Stimulated activated naive CD8-positive, alpha-beta T cell treated with anti-CD3 and anti-CD28 coated beads, Interleukin-15, Interleukin-2, amounts not matched to agents 100 ng/mL and 50 ng/mL, for 24 hours (primary cell): Measurements from ENCODE around the gene LRRC19.

ENCODE experiments used
- H3K27ac Mint-ChIP-seq: one replicate; pipeline ENCODE4 v1.8.0; 2021; ENCODE audit warnings: mild to moderate bottlenecking, mixed read lengths
- H3K27me3 Mint-ChIP-seq: one replicate; pipeline ENCODE4 v1.8.0; 2021; ENCODE audit warnings: mixed read lengths
- H3K36me3 Mint-ChIP-seq: one replicate; pipeline ENCODE4 v1.8.0; 2021; ENCODE audit warnings: low read depth, mixed read lengths
- H3K4me1 Mint-ChIP-seq: one replicate; pipeline ENCODE4 v1.8.0; 2021; ENCODE audit warnings: low read depth, mixed read lengths
- H3K4me3 Mint-ChIP-seq: one replicate; pipeline ENCODE4 v1.8.0; 2021; ENCODE audit warnings: mild to moderate bottlenecking, mixed read lengths
- H3K9me3 Mint-ChIP-seq: one replicate; pipeline ENCODE4 v1.8.0; 2021; ENCODE audit warnings: mixed read lengths

Gene LRRC19

DNA sequence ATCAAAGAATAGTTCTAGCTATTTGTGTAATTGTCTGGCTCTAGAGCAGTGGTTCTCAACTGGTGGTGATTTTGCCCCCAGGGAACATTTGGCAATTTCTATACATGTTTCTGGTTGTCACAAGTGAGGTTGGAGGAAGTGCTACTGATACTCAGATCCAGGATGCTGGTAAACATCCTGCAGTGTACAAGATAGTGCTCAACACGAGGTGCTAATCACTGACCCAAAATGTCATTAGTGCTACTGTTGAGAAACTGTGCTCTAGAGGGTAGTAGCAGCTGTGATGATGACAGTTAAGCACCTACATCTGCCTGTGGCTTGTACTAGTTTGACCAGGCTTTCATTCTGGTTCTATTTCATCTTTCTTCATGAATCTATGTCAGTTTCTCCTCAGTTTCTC, 22.1 kb downstream of the LRRC19 start:
- H3K9me3 Mint-ChIP-seq: no peaks in the 10 kb centered on the region
- H3K4me1 Mint-ChIP-seq: no peaks in the 10 kb centered on the region
- H3K36me3 Mint-ChIP-seq: peaks cover 15% of the 10 kb centered on the region
- no peak overlapping the region for H3K27ac Mint-ChIP-seq
- no peak overlapping the region for H3K4me3 Mint-ChIP-seq
- H3K27me3 Mint-ChIP-seq: no peaks in the 10 kb centered on the region

- H3K4me3 Mint-ChIP-seq: no peak overlapping the region
- no peak overlapping the region for H3K27ac Mint-ChIP-seq
- H3K9me3 Mint-ChIP-seq: no peaks in the 10 kb centered on the region
Observed at GRCh38 chr9:26975728-26976707, 29.5 kb downstream of the LRRC19 start.

DNA sequence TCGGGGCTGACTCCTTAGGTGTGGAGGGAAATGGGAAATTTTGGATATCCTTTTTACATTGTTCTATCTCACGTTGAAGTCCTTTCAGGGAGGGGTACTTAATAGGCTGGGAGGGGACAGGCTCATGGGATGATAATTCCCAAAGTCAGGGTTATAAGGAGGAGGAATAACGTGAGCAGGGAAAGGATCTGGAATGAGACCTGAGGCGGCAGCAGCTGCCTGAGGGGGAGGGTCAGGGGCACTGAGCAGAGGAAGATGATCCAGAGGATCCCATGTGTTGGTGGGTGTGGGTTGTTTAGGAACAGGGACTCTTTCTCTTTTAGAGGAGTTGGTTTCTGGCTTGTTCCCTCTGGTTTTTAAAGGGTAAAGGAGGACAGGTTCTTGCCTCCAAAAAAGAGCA, 30.5 kb downstream of the LRRC19 start:
- no peaks in the 10 kb centered on the region for H3K4me1 Mint-ChIP-seq
- H3K27me3 Mint-ChIP-seq: no peaks in the 10 kb centered on the region
- peaks cover 30% of the 10 kb centered on the region for H3K36me3 Mint-ChIP-seq
- H3K9me3 Mint-ChIP-seq: peaks cover 2% of the 10 kb centered on the region
- H3K4me3 Mint-ChIP-seq: no peak overlapping the region
- H3K27ac Mint-ChIP-seq: no peak overlapping the region

More at GRCh38 chr9:26975728-26976707, 29.5 kb downstream of the LRRC19 start:
- peaks cover 19% of the 10 kb centered on the region for H3K36me3 Mint-ChIP-seq
- H3K4me1 Mint-ChIP-seq: no peaks in the 10 kb centered on the region
- H3K27me3 Mint-ChIP-seq: no peaks in the 10 kb centered on the region

DNA sequence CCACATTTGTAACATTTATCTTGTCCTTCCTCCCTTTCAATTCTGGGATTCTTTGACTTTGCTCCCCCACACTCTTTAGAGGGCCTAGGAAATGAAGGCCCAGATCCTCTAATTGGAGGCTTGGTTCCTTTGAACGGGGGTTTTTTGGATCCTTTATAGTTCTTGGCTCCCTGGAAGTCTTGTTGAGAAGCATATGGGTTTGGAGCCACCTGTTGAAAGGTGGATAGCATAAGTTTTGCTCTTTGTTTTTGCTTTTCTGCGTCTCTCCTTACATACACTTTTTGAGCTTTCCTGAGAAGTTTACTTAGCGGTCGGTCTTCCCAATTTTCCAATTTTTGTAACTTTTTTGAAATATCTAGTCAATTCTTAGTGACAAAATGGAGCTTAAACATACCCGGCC, 31.5 kb downstream of the LRRC19 start:
- peaks cover 10% of the 10 kb centered on the region for H3K9me3 Mint-ChIP-seq
- no peaks in the 10 kb centered on the region for H3K4me1 Mint-ChIP-seq
- no peak overlapping the region for H3K27ac Mint-ChIP-seq

GRCh38 chr9:26971721-26972120, 33.8 kb downstream of the LRRC19 start:
- H3K27ac Mint-ChIP-seq: no peak overlapping the region
- no peak overlapping the region for H3K4me3 Mint-ChIP-seq
- no peaks in the 10 kb centered on the region for H3K27me3 Mint-ChIP-seq
- H3K36me3 Mint-ChIP-seq: peaks cover 38% of the 10 kb centered on the region
- peaks cover 4% of the 10 kb centered on the region for H3K4me1 Mint-ChIP-seq
- peaks cover 13% of the 10 kb centered on the region for H3K9me3 Mint-ChIP-seq

More for the DNA sequence above, 31.5 kb downstream of the LRRC19 start:
- H3K4me3 Mint-ChIP-seq: no peak overlapping the region
- peaks cover 35% of the 10 kb centered on the region for H3K36me3 Mint-ChIP-seq
- H3K27me3 Mint-ChIP-seq: no peaks in the 10 kb centered on the region

DNA sequence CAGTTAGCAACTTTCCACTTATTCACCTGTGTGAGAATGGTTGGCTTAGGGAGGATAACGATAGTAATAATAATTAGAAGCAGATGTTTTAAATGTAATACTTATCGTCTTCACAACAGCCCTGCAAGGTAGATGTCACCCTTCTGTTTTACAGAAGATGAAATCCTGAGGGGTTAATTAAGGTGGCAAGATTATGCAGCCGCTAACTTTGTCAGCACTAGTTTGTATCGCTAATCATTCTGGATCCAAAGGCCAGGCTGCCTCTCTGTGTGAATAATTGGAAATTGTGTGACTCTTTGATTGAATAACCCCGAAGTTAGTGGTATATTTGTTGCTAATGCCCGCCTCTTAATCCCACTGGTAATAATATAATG, 48.6 kb downstream of the LRRC19 start:
- Mint-ChIP-seq H3K9me3 (no peaks in the 10 kb centered on the region), H3K4me1 (peaks cover 32% of the 10 kb centered on the region), H3K27ac (peak overlapping the region; percentile 89), H3K4me3 (peak overlapping the region; percentile 91), H3K27me3 (no peaks in the 10 kb centered on the region), H3K36me3 (no peaks in the 10 kb centered on the region)

DNA sequence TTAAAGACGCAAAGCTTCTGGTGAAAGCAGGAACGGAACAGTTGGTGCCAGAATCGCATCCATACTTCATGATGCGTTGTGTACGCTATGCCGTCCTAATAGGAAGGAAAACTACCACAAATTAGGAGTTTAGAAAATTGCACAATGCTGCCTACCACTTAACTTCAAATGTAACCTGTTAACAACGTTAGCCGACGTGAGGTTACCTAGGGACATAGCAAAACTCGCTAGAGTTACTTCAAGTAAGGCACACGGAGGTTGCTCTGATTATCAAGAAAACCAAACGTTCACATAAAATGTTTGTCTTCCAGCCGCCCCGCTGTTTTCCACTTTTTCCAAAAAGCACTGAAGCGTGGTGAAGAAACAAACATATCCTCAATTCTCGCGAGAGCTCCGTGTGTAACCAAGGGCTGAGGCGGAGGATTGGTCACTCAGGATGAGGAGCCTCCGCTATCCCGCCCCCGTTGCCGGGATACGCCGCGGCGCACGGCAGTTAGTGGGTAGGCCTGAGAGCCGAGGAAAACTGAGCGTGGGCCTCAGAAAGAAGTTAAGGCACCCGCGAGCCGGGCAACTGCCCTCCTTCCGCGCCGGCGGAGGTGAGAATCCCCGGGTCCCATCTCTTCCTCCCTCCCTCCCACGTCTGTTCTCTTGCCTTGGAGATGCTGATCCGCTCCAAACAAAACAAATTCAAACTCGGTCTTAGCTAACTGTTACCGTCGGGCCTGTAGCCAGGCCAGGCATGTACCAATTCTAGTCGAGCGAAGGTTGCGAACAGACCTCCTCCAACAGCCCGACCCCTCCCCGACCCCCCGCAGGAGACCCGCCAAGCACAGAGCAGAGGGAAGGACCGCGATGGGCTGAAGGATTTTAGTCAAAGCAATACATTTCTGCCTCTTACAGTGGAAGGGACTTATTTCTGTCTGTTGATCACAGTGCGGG, 49.3 kb downstream of the LRRC19 start, which contains the start of gene IFT74:
Gene IFT74, plus strand, starts transcription at position 492 of the 939 bp plus-strand sequence. CDS start 5,556 bp downstream, outside the sequence.
- H3K36me3 Mint-ChIP-seq: no peaks in the 10 kb centered on the region
- no peaks in the 10 kb centered on the region for H3K27me3 Mint-ChIP-seq
- H3K27ac Mint-ChIP-seq: peak within 1 kb of the TSS; percentile 89
- H3K4me1 Mint-ChIP-seq: peaks cover 32% of the 10 kb centered on the region
- H3K9me3 Mint-ChIP-seq: no peaks in the 10 kb centered on the region
- peak within 1 kb of the TSS; percentile 91 for H3K4me3 Mint-ChIP-seq

DNA sequence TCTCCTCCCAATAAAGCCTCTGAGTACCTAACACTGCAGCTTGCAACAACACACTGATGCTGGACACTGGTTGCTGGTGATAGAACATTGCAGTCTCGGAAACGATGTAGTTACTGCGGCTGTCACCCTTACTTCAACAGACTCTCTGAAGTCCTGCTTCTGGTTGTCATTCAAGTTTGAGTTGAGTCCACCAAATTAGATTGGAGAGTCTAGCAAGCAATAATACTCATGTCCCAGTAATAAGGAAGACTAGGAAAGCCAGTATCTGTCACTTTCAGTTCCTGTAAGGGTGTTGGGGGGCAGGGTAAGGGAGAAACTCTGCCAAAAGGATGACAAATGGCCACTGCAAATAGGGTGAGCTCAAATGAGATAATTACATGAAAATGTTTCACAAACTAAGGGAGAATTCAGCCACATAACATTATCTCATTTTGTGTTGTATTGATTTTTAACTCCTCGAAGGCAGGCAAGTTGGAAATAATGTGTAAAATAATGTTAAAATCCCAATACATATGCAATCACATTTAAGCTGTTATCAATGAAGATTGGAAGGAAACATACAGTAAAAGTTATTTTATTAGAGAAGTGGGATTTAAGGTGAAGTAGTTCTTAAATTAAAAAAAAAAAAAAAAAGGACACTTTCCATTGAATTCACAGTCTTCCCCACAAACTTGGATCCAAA, 50.1 kb downstream of the LRRC19 start:
- H3K27ac Mint-ChIP-seq: peak overlapping the region; percentile 89
- H3K9me3 Mint-ChIP-seq: no peaks in the 10 kb centered on the region
- no peaks in the 10 kb centered on the region for H3K36me3 Mint-ChIP-seq
- no peaks in the 10 kb centered on the region for H3K27me3 Mint-ChIP-seq
- peaks cover 35% of the 10 kb centered on the region for H3K4me1 Mint-ChIP-seq
- H3K4me3 Mint-ChIP-seq: peak overlapping the region; percentile 91

DNA sequence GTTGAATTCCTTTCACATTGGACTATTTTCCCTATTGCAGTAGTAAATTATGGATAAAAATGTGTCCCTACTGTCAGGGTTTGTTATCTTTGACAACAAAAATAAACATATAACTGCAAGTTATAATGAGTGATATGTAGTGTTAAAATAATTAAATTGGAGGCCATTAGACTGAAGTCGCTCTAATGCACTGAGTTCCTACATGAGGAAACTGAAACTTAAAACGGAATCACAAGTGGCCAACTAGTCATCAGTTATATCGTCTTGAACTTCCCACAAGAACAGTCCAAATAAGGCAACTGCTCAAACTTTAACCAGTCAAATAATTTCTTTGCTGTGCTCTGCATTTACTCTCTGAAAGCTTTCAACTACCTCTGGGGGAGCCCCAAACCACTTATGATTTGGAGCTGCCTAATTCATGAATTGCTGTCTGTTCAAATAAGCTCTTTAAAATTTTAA, 51.4 kb downstream of the LRRC19 start:
- H3K27me3 Mint-ChIP-seq: peaks cover 6% of the 10 kb centered on the region
- H3K9me3 Mint-ChIP-seq: no peaks in the 10 kb centered on the region
- no peak overlapping the region for H3K4me3 Mint-ChIP-seq
- peak overlapping the region; percentile 70 for H3K27ac Mint-ChIP-seq
- peaks cover 44% of the 10 kb centered on the region for H3K4me1 Mint-ChIP-seq
- no peaks in the 10 kb centered on the region for H3K36me3 Mint-ChIP-seq

DNA sequence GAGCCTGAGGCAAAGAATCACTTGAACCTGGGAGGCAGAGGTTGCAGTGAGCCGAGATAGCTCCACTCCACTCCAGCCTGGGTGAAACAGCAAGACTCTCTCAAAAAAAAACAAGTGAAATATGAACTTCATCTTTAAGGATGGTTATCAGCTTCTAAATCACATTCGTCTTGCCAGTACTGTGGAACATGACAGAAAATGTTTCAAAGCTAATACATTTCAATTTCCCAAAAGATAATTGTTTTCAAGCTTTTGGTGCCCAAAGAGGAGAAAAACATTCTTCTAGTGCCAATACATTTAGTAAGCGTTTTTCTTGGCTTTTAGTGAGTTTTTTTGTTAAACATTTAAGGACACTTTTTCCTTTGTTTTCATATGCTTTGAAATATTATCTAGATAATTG, 53.7 kb downstream of the LRRC19 start:
- H3K4me3 Mint-ChIP-seq: no peak overlapping the region
- H3K36me3 Mint-ChIP-seq: no peaks in the 10 kb centered on the region
- peaks cover 11% of the 10 kb centered on the region for H3K27me3 Mint-ChIP-seq

GRCh38 chr9:26950521-26950920, 55.0 kb downstream of the LRRC19 start:
- Mint-ChIP-seq H3K4me3 (no peak overlapping the region), H3K4me1 (peaks cover 48% of the 10 kb centered on the region)

More for the DNA sequence above, 53.7 kb downstream of the LRRC19 start:
- Mint-ChIP-seq H3K27ac (no peak overlapping the region), H3K4me1 (peaks cover 48% of the 10 kb centered on the region), H3K9me3 (no peaks in the 10 kb centered on the region)

DNA sequence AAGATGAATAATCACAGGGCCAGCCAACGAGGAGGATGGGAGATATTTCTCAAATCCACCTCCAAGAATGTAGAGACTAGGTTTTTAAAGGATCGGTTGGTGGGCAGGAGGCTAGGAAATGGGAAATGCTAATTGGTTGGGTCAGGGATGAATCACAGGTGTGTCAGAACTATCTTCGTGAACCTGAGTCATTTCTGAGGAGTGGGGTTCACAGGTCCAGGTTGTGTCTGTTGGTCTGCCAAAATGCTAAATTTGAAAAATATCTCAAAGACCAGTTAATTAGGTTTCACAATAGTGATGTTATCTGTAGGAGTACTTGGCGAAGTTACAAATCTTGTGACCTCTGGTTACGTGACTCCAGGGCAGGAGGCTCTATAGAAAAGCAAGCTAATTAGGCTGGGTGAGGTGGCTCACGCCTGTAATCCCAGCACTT, 55.8 kb downstream of the LRRC19 start:
- no peak overlapping the region for H3K4me3 Mint-ChIP-seq
- peaks cover 9% of the 10 kb centered on the region for H3K36me3 Mint-ChIP-seq
- no peak overlapping the region for H3K27ac Mint-ChIP-seq
- peaks cover 48% of the 10 kb centered on the region for H3K4me1 Mint-ChIP-seq
- H3K27me3 Mint-ChIP-seq: peaks cover 11% of the 10 kb centered on the region
- no peaks in the 10 kb centered on the region for H3K9me3 Mint-ChIP-seq

More at GRCh38 chr9:26950521-26950920, 55.0 kb downstream of the LRRC19 start:
- Mint-ChIP-seq H3K27me3 (peaks cover 11% of the 10 kb centered on the region), H3K36me3 (peaks cover 7% of the 10 kb centered on the region), H3K9me3 (no peaks in the 10 kb centered on the region), H3K27ac (no peak overlapping the region)

DNA sequence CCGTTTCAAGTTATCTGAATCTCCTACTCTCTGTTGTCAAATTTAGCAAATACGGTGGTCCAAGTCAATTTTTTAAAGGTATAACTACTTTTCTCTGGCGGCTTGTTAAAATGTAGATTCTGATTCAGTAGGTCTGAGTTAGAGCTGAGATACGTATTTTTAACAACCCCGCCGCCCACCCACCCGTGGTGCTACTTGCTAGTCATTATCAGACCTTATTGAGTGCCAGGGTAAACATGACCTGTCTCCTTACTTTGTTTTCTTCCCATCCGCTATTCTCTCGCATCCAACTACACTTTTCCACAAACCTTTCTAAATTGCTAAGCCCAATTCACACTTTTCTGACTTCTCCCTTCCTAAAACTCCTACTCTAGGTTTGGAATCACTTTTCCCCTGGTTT, 57.7 kb downstream of the LRRC19 start:
- H3K9me3 Mint-ChIP-seq: no peaks in the 10 kb centered on the region
- peaks cover 26% of the 10 kb centered on the region for H3K36me3 Mint-ChIP-seq
- peak overlapping the region; percentile 88 for H3K4me3 Mint-ChIP-seq

More for the DNA sequence above, 57.7 kb downstream of the LRRC19 start:
- peaks cover 56% of the 10 kb centered on the region for H3K4me1 Mint-ChIP-seq
- H3K27me3 Mint-ChIP-seq: peaks cover 11% of the 10 kb centered on the region
- H3K27ac Mint-ChIP-seq: peak overlapping the region; percentile 100
